Neural crest cell (in vitro differentiated cells): ENCODE measurements around the gene HDLBP. TPM values are rescaled to one million over a fixed set of nuclear protein-coding genes. Genes with fewer than 3 reads are reported as not detected.

Experiments
- DNase-seq: peaks from one replicate; pipeline ENCODE4 v3.0.0; 2021; ENCODE audit warnings: low read depth, mixed read lengths, low spot score
- H3K27ac Mint-ChIP-seq: one replicate; pipeline ENCODE4 v1.8.0; 2021; ENCODE audit warnings: mild to moderate bottlenecking, mixed read lengths; ENCODE audit not compliant: unreplicated experiment
- H3K27me3 Mint-ChIP-seq: 2 replicates; pipeline ENCODE4 v1.8.0; 2021; ENCODE audit warnings: low read depth, mild to moderate bottlenecking, mixed read lengths
- H3K36me3 Mint-ChIP-seq: 2 replicates; pipeline ENCODE4 v1.8.0; 2021; ENCODE audit warnings: low read depth, mild to moderate bottlenecking, mixed read lengths
- H3K4me1 Mint-ChIP-seq: 2 replicates; pipeline ENCODE4 v1.8.0; 2021; ENCODE audit warnings: mixed read lengths
- H3K4me3 Mint-ChIP-seq: one replicate; pipeline ENCODE4 v1.8.0; 2021; ENCODE audit warnings: mild to moderate bottlenecking, mixed read lengths
- H3K9me3 Mint-ChIP-seq: 2 replicates; pipeline ENCODE4 v1.8.0; 2021; ENCODE audit warnings: mixed read lengths
- total RNA-seq: library from RNA; stranded (reverse); gene quantifications from 2 replicates; pipeline ENCODE4 v1.2.1, GENCODE V29; 2021
- TF ChIP-seq, protein P1 (sequence below): fragments of 200-600 bp; sonication (generic); conservative IDR thresholded peaks from 2 replicates; pipeline ENCODE4 v1.5.0; 2021; ENCODE audit warnings: antibody characterized with exemption, mild to moderate bottlenecking

HDLBP gene
- total RNA-seq, 1 donor from 2014 or later: 333 TPM

DNA sequence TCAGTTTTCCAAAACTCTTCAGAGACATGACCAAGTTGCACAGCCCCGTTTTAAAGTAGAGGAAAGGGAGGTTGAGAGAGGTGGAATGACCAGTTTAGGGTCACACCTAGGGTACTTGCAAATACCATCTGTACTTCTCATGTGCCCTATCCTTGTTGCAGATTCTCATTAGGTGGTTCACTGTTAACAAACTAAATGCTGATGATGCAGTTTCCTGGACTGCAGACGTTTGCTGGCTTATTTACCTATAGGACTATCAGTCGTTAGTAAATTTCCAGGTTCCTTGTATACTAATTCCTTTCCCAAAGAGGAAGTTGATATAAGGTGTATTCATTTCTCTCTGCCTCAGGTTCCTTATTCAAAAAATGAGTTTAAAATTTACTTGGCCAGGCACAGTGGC, 42.1 kb upstream of the HDLBP start:
- H3K4me1 Mint-ChIP-seq: peaks cover 20% of the 10 kb centered on the region
- peaks cover 2% of the 10 kb centered on the region for H3K27me3 Mint-ChIP-seq

DNA sequence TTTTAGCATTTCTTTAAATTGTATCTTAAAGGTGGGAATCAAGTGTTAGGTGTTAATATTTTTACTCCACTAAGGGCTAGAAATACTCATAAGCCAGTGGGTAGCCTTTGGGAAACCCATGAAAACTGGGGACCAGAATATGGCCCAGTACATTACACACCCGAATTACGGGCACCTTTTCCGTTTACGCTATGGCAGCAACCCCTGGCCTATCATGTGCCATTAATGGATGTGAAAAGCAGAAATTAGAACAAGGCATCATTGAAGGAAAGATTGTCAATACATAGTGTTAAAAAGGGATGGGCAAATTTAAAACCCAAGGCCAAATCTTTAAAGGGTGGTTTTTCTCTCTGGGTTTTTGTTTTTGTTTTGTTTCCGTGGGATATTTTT, 41.4 kb upstream of the HDLBP start:
- TF ChIP-seq, protein P1, sequence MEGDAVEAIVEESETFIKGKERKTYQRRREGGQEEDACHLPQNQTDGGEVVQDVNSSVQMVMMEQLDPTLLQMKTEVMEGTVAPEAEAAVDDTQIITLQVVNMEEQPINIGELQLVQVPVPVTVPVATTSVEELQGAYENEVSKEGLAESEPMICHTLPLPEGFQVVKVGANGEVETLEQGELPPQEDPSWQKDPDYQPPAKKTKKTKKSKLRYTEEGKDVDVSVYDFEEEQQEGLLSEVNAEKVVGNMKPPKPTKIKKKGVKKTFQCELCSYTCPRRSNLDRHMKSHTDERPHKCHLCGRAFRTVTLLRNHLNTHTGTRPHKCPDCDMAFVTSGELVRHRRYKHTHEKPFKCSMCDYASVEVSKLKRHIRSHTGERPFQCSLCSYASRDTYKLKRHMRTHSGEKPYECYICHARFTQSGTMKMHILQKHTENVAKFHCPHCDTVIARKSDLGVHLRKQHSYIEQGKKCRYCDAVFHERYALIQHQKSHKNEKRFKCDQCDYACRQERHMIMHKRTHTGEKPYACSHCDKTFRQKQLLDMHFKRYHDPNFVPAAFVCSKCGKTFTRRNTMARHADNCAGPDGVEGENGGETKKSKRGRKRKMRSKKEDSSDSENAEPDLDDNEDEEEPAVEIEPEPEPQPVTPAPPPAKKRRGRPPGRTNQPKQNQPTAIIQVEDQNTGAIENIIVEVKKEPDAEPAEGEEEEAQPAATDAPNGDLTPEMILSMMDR: no peak
- Mint-ChIP-seq H3K27me3 (peaks cover 2% of the 10 kb centered on the region), H3K9me3 (no peaks in the 10 kb centered on the region), H3K36me3 (peaks cover 5% of the 10 kb centered on the region), H3K27ac (no peak overlapping the region), H3K4me1 (peaks cover 20% of the 10 kb centered on the region), H3K4me3 (peak overlapping the region; percentile 87)
- DNase-seq: no peak

More for the DNA sequence above, 42.1 kb upstream of the HDLBP start:
- no peaks in the 10 kb centered on the region for H3K9me3 Mint-ChIP-seq
- TF ChIP-seq, protein P1: no peak
- H3K4me3 Mint-ChIP-seq: peak overlapping the region; percentile 87
- no peak overlapping the region for H3K27ac Mint-ChIP-seq
- no peak for DNase-seq
- peaks cover 5% of the 10 kb centered on the region for H3K36me3 Mint-ChIP-seq

DNA sequence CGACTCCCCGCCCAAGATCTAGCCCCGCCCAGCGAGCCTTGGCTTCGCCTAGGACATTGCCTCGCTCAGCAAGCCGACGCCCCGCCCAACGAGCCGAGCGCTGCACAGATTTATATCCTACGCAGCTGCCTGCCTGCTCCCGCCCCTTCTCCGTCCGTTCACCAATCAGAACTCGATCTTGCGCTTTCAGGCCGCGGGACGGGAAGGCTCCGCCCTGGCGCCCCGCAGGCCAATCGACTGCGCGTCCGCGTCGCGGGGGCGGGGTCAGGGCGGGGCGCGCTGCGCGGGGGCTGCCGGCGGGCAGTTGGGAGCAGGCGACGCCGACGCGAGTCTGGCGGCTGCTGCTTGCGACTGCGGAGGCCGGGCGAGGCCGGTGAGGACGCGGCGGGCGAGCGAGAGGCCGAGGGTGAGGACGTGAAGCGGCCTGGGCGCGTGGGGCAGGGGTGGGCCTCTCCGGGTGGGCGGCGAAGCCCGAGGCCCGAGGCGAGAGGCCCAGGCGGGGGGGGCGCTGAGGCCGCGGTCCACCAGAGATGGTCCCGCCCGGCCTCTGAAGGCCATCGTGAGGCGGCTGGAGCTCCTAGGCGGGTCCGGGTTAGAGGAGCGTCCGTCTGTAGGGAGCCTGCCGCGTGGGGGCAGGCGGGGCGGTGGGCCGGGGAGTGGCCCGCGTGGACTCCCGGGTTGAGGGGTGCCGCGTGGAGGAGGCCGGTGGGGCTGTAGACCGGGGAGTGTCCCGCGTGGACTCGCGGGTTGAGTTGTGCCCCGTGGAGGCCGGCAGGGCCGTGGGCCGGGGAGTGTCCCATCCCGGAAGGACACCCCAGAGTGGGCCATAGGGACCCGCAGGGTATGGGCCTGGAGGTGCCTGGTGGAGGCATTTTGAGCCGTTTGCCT, 40.8 kb upstream of the HDLBP start, which contains the start of gene FARP2:
Gene FARP2, plus strand, starts transcription at position 303 of the 888 bp plus-strand sequence. CDS start 16,823 bp downstream, outside the sequence.
- Mint-ChIP-seq H3K4me3 (peak within 1 kb of the TSS; percentile 90), H3K27me3 (peaks cover 2% of the 10 kb centered on the region), H3K9me3 (no peaks in the 10 kb centered on the region), H3K4me1 (peaks cover 20% of the 10 kb centered on the region), H3K36me3 (peaks cover 5% of the 10 kb centered on the region), H3K27ac (no peak within 1 kb of the TSS)
- TF ChIP-seq, protein P1: no peak
- peak; percentile 96 for DNase-seq

DNA sequence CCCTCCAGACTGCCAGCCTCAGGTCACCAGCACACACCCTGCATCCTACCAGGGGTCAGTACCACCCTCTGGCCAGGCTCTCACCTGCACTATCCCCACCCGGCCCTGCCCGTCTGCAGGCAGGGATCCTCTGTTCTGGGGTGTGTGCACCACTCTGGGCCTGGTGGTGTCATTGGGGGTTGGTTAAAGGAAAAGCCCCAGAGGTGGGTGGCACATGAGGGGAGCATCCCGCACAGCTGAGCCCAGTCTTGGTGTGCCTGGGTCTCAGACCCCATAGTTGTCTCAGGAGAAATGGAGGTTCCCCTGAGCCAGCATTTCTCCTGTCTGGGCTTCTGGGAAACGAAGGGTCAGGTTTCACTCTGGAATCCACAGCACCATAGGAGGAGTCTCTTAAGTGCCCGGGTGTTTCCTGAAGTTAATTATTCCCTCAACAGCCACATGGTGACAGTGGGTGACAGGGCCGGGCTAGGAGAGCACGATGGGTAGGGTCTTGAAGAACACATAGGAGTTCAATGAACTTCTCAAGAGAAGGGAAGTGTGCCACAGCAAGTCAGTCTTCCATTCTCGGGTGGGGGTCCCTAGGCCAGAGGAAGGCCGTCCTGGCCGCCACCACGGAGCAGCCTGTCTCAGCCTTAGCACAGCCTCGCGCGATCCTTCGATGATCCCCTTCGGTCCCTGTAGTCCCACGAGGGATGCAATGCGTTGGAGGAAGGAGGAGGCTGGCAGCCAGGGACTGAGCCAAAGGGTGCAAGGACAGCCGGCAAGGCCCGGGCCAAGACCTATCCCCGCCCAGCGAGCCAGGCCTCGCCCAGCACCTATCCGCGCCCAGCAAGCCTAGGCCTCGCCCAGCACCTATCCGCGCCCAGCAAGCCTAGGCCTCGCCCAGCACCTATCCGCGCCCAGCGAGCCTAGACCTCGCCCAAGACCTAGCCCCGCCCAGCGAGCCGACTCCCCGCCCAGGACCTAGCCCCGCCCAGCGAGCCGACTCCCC, 39.5 kb upstream of the HDLBP start:
- Mint-ChIP-seq H3K4me3 (peak overlapping the region; percentile 65), H3K27ac (peak overlapping the region; percentile 46), H3K27me3 (peaks cover 2% of the 10 kb centered on the region), H3K4me1 (peaks cover 20% of the 10 kb centered on the region), H3K9me3 (no peaks in the 10 kb centered on the region), H3K36me3 (peaks cover 10% of the 10 kb centered on the region)
- DNase-seq: peak; percentile 57
- TF ChIP-seq, protein P1: no peak

DNA sequence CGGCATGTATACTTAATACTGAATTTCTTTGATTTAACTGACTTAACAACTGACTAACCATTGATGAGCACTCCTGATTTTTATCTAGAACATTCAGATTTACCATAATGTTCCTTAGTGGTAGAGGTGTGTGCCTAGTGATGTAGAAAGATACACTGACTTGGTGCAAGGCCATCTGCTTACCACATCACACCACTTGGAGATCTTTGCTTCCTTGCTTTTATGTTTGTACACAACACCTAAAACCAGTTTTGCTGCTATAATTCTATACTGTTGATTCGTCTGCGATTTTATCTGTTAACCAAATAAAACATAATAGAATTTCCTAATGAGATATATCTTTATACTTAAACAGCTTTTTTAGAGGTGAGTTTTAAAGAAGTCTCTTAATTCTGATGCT, 36.8 kb upstream of the HDLBP start:
- peaks cover 2% of the 10 kb centered on the region for H3K27me3 Mint-ChIP-seq
- H3K4me3 Mint-ChIP-seq: no peak overlapping the region
- DNase-seq: no peak
- no peak overlapping the region for H3K27ac Mint-ChIP-seq
- H3K9me3 Mint-ChIP-seq: no peaks in the 10 kb centered on the region
- TF ChIP-seq, protein P1: no peak
- H3K36me3 Mint-ChIP-seq: peaks cover 13% of the 10 kb centered on the region
- H3K4me1 Mint-ChIP-seq: peaks cover 10% of the 10 kb centered on the region
